ENCODE results near the gene CHMP4A.

DNA sequence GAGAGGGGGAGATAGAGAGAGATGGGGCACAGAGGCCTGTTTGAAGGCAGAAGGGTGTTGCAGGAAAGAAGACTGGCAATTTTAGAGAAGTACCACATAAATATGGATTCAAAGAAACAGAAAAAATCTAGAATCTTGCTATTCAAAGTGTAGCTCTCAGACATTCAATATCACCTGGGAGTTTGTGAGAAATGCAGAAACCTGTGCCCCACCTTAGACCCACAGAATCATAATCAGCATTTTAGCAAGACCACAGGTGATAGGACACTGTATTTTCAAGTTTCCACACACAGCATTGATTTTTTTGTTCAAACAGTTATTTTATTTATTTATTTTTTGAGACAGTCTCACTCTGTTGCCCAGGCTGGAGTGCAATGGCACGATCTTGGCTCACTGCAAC, 15.6 kb upstream of the CHMP4A start:
- TF ChIP-seq, protein P1, sequence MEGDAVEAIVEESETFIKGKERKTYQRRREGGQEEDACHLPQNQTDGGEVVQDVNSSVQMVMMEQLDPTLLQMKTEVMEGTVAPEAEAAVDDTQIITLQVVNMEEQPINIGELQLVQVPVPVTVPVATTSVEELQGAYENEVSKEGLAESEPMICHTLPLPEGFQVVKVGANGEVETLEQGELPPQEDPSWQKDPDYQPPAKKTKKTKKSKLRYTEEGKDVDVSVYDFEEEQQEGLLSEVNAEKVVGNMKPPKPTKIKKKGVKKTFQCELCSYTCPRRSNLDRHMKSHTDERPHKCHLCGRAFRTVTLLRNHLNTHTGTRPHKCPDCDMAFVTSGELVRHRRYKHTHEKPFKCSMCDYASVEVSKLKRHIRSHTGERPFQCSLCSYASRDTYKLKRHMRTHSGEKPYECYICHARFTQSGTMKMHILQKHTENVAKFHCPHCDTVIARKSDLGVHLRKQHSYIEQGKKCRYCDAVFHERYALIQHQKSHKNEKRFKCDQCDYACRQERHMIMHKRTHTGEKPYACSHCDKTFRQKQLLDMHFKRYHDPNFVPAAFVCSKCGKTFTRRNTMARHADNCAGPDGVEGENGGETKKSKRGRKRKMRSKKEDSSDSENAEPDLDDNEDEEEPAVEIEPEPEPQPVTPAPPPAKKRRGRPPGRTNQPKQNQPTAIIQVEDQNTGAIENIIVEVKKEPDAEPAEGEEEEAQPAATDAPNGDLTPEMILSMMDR (IDR thresholded peaks at IDR 0.05; ENCODE audit: insufficient read depth, low read length, poor library complexity, severe bottlenecking), result no peak
- TF ChIP-seq EZH2phosphoT487 (conservative IDR thresholded peaks at IDR 0.05; ENCODE audit: low read length), result no peak
